Activated T-cell treated with anti-CD3 and anti-CD28 coated beads, Interleukin-2, amount 50 U/mL, for 24 hours (primary cell): ENCODE data around the gene MAP3K12.
"Not testable (repeated sequence)": the region's sequence is repeated elsewhere in the genome, so short reads cannot be mapped to it uniquely, and the experiment has no call there.

Experiments
- DNase-seq: peaks from one replicate; pipeline ENCODE4 v3.0.0-alpha.2; 2020
- H3K27ac Mint-ChIP-seq: 2 replicates; pipeline ENCODE4 v1.8.0; 2020; ENCODE audit warnings: mild to moderate bottlenecking, mixed read lengths
- H3K27me3 Mint-ChIP-seq: 2 replicates; pipeline ENCODE4 v1.8.0; 2020; ENCODE audit warnings: mixed read lengths
- H3K36me3 Mint-ChIP-seq: 2 replicates; pipeline ENCODE4 v1.8.0; 2020; ENCODE audit warnings: low read depth, mixed read lengths
- H3K4me1 Mint-ChIP-seq: 2 replicates; pipeline ENCODE4 v1.8.0; 2020; ENCODE audit warnings: low read depth, mixed read lengths
- H3K4me3 Mint-ChIP-seq: 2 replicates; pipeline ENCODE4 v1.8.0; 2020; ENCODE audit warnings: mild to moderate bottlenecking, moderate library complexity, mixed read lengths
- H3K9me3 Mint-ChIP-seq: 2 replicates; pipeline ENCODE4 v1.8.0; 2020; ENCODE audit warnings: mixed read lengths

MAP3K12 gene

DNA sequence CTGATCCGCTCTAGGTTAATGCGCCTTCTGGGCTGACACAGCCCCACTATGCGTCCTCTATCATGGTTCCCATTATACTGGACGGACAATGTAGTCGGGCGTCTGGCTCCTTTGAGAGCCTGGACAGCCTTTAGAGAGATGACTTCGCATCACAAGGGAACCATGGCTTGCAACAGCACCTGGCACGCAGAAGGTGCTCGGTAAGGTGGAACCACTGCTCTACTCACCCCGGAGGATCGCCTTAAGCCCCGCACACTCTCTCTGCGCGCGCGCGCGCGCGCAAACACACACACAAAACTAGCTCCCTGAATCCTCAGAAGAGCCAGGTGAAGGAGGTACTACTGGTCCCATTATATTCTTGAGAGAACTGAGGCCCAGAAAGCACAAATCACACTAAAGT is 7.1 kb downstream of the MAP3K12 start:
- Mint-ChIP-seq H3K27me3 (no peaks in the 10 kb centered on the region), H3K9me3 (no peaks in the 10 kb centered on the region), H3K27ac (peak overlapping the region; percentile 73), H3K36me3 (peaks cover 14% of the 10 kb centered on the region), H3K4me3 (peak overlapping the region; percentile 82), H3K4me1 (peaks cover 25% of the 10 kb centered on the region)
- DNase-seq: peak; percentile 28

- H3K4me3 Mint-ChIP-seq: no peak overlapping the region
- H3K9me3 Mint-ChIP-seq: no peaks in the 10 kb centered on the region
- H3K27ac Mint-ChIP-seq: peak overlapping the region; percentile 9
- peaks cover 41% of the 10 kb centered on the region for H3K36me3 Mint-ChIP-seq
- no peak for DNase-seq
- peaks cover 27% of the 10 kb centered on the region for H3K4me1 Mint-ChIP-seq
- no peaks in the 10 kb centered on the region for H3K27me3 Mint-ChIP-seq
These were observed 9.9 kb downstream of the MAP3K12 start for GRCh38 chr12:53489242-53489864.

DNA sequence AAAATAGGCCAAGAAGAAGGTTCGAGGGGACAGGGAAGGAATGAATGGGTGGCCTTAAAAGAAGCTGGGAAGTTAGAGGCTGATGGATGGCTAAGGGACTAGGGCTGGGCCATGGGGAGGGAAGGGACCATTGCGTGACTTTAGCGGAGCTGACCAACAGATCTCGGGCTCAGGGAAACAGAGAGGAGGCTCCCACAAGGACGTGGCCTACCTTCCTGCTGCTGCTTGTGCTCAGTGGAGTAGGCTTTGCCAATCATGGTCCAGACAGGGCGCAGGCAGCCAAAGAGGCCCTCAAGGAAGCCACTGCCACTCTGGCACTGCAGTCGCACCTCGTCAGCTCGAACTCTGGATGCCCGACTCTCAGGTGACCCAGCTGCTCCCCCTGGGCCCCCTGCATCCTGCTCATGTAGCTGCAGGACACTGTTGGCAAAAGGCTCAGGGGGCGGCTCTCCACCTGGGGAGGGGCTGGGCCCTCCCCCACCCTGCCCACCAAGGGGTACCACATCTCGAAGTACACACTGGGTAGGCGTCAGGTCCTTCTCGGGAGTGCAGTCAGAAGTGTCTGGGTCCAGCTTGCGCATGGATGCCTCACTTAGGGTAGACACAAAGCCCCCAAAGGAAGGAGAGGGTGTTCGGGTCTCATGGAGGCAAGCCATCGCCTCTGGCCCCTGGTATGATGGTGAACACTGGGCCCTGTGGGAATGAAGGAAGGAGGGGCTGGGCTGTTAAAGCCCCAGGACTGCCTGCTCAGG is 12.3 kb downstream of the MAP3K12 start:
- Mint-ChIP-seq H3K4me1 (peaks cover 10% of the 10 kb centered on the region), H3K27ac (peak overlapping the region; percentile 69)

GRCh38 chr12:53485955-53486735 is 13.1 kb downstream of the MAP3K12 start:
- Mint-ChIP-seq H3K4me3 (no peak overlapping the region), H3K4me1 (peaks cover 12% of the 10 kb centered on the region), H3K36me3 (peaks cover 69% of the 10 kb centered on the region), H3K9me3 (no peaks in the 10 kb centered on the region), H3K27ac (peak overlapping the region; percentile 84), H3K27me3 (no peaks in the 10 kb centered on the region)
- no peak for DNase-seq

More for the DNA sequence above, 12.3 kb downstream of the MAP3K12 start:
- Mint-ChIP-seq H3K27me3 (no peaks in the 10 kb centered on the region), H3K36me3 (peaks cover 62% of the 10 kb centered on the region), H3K9me3 (no peaks in the 10 kb centered on the region), H3K4me3 (no peak overlapping the region)
- no peak for DNase-seq

DNA sequence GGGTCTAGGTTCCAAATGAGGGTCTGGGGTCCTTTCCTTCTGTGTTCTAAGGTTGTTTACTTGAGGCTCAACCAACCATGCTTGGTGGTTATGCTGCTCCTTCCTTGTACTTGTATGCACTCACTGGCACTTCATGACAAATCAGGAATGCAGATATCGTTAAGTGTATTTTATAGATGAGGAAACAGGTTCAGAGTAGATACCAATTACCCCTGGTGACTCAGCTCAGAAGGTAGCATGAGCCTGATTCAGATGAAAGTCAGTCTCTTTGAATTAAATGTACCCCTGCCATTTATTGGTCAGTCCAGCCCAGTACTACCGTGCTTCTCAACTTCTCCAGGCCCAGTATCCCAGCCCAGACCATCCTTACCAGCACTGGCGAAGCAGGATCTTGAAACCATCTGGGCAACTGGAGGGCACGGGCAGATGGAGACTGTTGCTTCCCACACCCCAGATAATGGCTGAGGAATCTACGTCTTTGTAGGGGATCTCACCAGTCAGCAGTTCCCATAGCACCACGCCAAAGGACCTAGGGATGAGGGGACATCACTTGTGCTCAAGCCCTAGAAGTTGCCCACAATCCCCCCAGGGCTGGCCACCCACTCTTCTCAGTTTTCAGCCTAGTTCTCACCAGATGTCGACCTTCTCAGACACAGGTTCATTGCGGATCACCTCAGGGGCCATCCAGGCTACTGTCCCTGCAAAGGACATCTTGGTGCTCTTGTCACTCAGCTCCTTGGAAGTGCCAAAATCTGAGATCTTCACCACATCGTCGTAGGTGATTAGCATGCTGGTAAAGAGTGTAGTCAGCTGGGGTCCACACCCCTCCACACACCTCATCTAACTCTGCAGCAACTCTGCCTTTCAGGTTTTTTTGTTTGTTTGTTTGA is 14.3 kb downstream of the MAP3K12 start:
- Mint-ChIP-seq H3K27ac (peak overlapping the region; percentile 84), H3K4me1 (peaks cover 12% of the 10 kb centered on the region), H3K36me3 (peaks cover 78% of the 10 kb centered on the region), H3K9me3 (no peaks in the 10 kb centered on the region), H3K27me3 (no peaks in the 10 kb centered on the region), H3K4me3 (no peak overlapping the region)
- peak; percentile 33 for DNase-seq

DNA sequence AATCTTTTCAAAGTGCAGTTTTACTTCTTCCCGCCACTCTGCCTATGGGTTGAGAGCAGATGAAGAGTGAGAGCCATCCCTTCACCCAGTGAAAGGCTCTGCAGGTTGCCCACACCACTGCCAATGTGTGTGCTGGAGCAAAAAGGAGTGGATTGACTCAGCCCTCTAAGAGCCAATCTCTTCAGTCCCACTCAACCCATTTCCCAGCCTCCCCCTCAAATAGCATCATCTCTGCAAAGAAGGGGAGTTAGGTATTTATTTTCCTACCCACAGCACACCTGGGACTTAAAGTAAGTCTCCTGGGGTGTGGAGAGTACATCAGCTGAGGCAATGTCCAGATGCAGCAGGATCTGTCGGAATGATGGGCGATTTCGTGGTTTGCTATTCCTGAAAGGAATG is 15.3 kb downstream of the MAP3K12 start:
- DNase-seq: no peak
- no peak overlapping the region for H3K4me3 Mint-ChIP-seq
- H3K36me3 Mint-ChIP-seq: peaks cover 85% of the 10 kb centered on the region
- no peaks in the 10 kb centered on the region for H3K9me3 Mint-ChIP-seq
- no peaks in the 10 kb centered on the region for H3K27me3 Mint-ChIP-seq
- H3K27ac Mint-ChIP-seq: peak overlapping the region; percentile 69
- H3K4me1 Mint-ChIP-seq: peaks cover 16% of the 10 kb centered on the region

DNA sequence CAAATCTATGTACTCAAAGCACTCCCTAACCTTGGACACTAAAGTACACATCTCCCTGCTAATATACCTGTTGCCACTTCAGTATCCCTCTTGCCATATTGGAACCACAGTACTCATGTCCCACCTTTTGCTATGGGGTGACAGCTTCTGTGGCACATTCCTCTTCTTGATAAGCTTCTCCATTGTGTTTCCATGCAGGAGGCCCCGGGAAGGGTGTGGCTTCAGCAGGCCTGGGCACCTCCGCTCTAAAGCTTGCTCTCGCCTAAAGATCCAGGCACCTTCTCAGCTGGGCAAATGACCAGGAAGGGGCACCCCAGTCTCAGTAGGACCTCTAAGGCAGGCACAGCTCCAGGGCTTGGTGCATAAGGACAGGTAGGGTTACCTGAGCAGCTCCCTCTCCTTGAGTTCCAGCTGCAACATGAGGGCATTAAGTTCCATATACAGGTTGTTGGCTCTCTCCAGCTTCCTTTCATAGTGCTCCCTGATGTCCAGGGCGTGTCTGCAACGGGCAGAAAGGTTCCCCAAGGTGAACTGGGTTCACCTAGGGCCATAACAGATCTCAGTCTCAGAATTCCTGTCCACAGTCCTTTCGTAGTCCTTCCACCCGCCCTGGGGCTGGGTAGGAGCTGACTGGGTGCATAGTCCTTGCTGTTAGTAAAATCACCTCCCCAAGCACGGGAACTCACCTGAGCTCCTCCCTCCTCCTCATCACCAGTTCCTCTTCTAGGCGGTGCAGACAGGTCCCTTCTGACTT is 15.9 kb downstream of the MAP3K12 start:
- Mint-ChIP-seq H3K4me3 (no peak overlapping the region), H3K36me3 (peaks cover 90% of the 10 kb centered on the region), H3K27ac (peak overlapping the region; percentile 69), H3K9me3 (no peaks in the 10 kb centered on the region), H3K4me1 (peaks cover 19% of the 10 kb centered on the region), H3K27me3 (no peaks in the 10 kb centered on the region)
- peak; percentile 49 for DNase-seq

DNA sequence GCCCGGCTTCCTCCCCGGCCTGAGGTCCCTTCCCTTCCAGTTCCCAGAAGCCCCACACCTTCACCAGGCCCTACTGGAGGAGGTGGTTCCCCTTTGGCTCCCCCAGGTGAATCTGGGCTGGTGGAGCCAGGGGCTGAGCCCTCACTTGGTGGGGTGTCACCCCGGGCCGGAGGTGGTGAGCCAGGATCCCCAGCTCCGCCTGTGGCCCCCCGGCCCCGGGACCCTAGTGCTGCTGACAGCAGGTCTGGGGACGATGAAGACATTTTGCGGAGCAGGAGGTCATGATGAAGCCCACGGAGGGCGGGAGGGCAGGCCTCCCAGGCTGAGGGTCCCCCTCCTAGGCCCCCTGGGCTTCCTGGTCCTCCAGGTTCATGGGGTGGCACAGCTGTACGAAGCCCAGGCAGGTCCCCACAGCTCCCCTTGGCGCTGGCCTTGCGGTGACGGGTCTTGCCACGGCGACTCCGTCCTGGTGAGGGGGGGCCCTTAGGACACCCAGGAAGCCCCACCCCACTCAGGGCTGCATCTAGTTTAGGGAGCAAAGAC is 16.6 kb downstream of the MAP3K12 start:
- Mint-ChIP-seq H3K27ac (peak overlapping the region; percentile 69), H3K4me1 (peaks cover 22% of the 10 kb centered on the region), H3K36me3 (peaks cover 91% of the 10 kb centered on the region), H3K9me3 (no peaks in the 10 kb centered on the region), H3K4me3 (no peak overlapping the region), H3K27me3 (no peaks in the 10 kb centered on the region)
- DNase-seq: peak; percentile 49

DNA sequence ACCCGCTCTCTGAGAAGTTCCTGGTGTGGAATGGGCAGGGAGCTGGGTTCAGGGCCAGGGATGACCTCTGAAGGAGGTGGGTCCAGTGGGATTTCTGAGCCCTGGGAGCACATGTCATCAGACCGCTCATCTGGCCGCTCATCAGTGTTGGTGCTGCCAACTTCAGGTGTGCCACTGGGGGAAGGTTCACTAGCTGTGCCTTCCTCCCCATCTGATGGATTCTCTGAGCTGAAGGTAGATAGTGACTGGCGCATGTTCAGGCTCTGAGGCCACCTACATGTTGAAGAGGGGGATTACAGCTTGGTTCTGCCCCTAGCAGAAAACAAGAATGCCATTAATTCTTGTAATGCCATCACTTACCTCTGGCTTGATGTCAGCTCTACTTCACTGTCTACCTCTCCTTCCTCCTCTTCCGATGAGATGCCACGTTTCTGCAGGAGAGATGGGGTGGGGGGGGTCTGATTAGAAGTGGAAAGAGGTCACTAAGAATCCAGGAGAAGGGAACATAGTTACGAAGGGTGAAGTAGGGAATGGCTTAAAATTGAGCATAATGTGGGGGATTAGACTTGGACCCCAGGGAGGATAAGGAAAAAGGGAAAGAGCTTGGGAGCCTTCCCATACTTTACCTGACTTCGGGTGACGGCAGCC is 17.2 kb downstream of the MAP3K12 start:
- Mint-ChIP-seq H3K27me3 (no peaks in the 10 kb centered on the region), H3K36me3 (peaks cover 91% of the 10 kb centered on the region), H3K9me3 (no peaks in the 10 kb centered on the region), H3K27ac (peak overlapping the region; percentile 78), H3K4me3 (no peak overlapping the region), H3K4me1 (peaks cover 24% of the 10 kb centered on the region)
- peak; percentile 33 for DNase-seq

- peak overlapping the region; percentile 74 for H3K27ac Mint-ChIP-seq
- H3K4me1 Mint-ChIP-seq: peaks cover 28% of the 10 kb centered on the region
- H3K36me3 Mint-ChIP-seq: peaks cover 92% of the 10 kb centered on the region
- H3K4me3 Mint-ChIP-seq, DNase-seq, H3K27me3 Mint-ChIP-seq, H3K9me3 Mint-ChIP-seq: not testable (repeated sequence)
These were observed 17.8 kb downstream of the MAP3K12 start for GRCh38 chr12:53481458-53481857.

GRCh38 chr12:53480491-53481442 is 18.5 kb downstream of the MAP3K12 start:
- H3K27ac Mint-ChIP-seq: peak overlapping the region; percentile 80
- H3K36me3 Mint-ChIP-seq: peaks cover 92% of the 10 kb centered on the region
- no peaks in the 10 kb centered on the region for H3K27me3 Mint-ChIP-seq
- H3K4me1 Mint-ChIP-seq: peaks cover 33% of the 10 kb centered on the region
- H3K9me3 Mint-ChIP-seq: no peaks in the 10 kb centered on the region
- DNase-seq: peak; percentile 31
- H3K4me3 Mint-ChIP-seq: no peak overlapping the region

GRCh38 chr12:53479331-53479730 is 19.9 kb downstream of the MAP3K12 start:
- H3K9me3 Mint-ChIP-seq: no peaks in the 10 kb centered on the region
- H3K36me3 Mint-ChIP-seq: peaks cover 92% of the 10 kb centered on the region
- peak overlapping the region; percentile 80 for H3K27ac Mint-ChIP-seq
- no peak for DNase-seq
- H3K27me3 Mint-ChIP-seq: no peaks in the 10 kb centered on the region
- peaks cover 44% of the 10 kb centered on the region for H3K4me1 Mint-ChIP-seq
- no peak overlapping the region for H3K4me3 Mint-ChIP-seq
